CD4-positive, alpha-beta T cell treated with Interleukin-17A for 1 hour (primary cell): Measurements from ENCODE around the gene GPX4.

Source experiments
- DNase-seq: peaks from one replicate; pipeline ENCODE4 v3.0.0-alpha.2; 2020

Gene GPX4

GRCh38 chr19:1132552-1133383 is 29.0 kb downstream of the GPX4 start:
- DNase-seq = peak; percentile 45

GRCh38 chr19:1133471-1133929 is 29.7 kb downstream of the GPX4 start:
- DNase-seq = peak; percentile 91

- no peak for DNase-seq
Observed at GRCh38 chr19:1134431-1134830, 30.6 kb downstream of the GPX4 start.

- DNase-seq = no peak
Observed at GRCh38 chr19:1135454-1135853, 31.7 kb downstream of the GPX4 start.

DNA sequence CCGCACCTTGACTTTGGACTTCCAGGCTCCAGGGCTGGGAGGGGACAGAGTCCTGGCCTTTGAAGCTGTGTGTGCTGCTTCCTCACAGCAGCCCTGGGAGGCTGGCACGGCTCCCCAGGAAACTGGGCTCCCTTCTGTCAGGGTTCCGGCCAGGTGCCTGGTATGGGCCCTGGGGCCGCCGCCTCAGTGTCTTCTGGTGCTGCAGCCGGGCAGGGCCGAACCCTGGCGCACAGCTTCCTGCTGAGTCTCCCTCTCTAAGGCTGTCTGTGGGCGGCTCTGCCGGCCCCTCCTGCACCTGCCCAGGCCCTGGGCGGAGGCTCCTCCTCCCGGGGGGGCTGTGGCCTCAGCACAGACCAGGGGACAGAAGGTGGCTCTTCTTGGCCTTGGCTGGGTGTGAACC is 32.4 kb downstream of the GPX4 start:
- DNase-seq = no peak

GRCh38 chr19:1136621-1137317 is 33.0 kb downstream of the GPX4 start:
- no peak for DNase-seq

GRCh38 chr19:1138121-1138520 is 34.3 kb downstream of the GPX4 start:
- DNase-seq = no peak

- no peak for DNase-seq
Observed at GRCh38 chr19:1139126-1139525, 35.3 kb downstream of the GPX4 start.

- no peak for DNase-seq
Observed at GRCh38 chr19:1140272-1141027, 36.7 kb downstream of the GPX4 start.

- no peak for DNase-seq
Observed at GRCh38 chr19:1141944-1142343, 38.1 kb downstream of the GPX4 start.

GRCh38 chr19:1143828-1144399 is 40.1 kb downstream of the GPX4 start:
- no peak for DNase-seq

DNA sequence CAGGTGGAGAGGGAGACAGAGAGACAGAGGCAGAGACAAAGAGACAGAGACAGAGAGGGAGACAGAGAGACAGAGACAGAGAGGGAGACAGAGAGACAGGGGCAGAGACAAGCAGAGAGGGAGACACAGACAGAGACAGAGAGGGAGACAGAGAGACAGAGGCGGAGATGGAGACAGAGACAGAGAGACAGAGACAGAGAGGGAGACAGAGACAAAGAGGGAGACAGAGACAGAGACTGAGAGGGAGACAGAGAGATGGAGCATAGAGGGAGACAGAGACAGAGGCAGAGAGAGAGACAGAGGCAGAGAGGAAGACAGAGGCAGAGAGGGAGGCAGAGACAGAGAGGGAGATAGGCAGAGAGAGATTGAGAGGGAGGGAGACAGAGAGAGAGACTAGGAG is 40.9 kb downstream of the GPX4 start:
- no peak for DNase-seq

GRCh38 chr19:1145635-1146411 is 42.0 kb downstream of the GPX4 start:
- DNase-seq = no peak

DNA sequence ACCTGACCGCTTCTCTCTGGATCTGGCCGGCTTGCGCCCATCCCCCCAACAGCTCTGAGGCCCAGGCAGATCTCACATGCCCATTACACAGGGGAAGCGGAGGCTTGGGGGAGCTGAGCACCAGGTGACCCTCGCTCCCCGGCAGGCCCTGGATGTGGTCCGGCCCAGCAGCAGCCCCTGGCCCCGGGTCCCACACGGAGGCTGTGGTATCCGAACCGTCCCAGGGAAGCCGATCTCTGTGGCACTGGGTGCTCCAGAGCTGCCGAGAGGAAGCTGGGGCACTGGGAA is 42.6 kb downstream of the GPX4 start:
- no peak for DNase-seq

- DNase-seq = no peak
Observed at GRCh38 chr19:1146858-1147780, 43.3 kb downstream of the GPX4 start.

DNA sequence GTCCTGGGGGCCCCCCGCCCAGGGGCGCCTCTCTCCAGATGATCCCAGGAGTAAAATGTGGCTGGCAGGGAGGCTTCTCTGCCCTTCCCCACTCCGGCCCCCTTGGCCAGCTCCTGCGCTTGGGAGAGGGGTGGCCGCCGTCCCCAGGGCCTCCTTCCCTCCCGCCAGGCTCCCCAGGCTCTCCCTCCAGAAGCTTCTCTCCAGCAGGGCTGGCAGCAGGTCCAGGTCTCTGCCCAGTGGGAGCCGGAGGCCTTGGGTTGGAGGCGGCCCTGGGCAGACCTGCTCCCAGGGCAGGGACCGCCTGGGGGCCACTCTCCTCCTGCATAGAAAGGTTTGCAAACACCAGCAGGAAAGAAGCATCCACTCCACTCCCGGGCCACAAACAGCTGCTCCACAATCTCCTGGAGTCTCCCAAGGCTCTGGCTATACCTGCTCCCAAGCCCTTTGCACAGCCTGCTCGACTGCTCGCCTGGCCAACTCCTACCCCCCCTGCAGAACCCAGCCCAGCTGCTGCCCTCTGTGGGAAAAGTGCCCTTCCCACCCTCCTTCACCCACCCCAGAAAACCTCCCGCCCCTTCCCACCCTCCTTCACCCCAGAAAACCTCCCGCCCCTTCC is 44.2 kb downstream of the GPX4 start:
- DNase-seq = no peak

- no peak for DNase-seq
Observed at GRCh38 chr19:1149259-1150045, 45.7 kb downstream of the GPX4 start.

DNA sequence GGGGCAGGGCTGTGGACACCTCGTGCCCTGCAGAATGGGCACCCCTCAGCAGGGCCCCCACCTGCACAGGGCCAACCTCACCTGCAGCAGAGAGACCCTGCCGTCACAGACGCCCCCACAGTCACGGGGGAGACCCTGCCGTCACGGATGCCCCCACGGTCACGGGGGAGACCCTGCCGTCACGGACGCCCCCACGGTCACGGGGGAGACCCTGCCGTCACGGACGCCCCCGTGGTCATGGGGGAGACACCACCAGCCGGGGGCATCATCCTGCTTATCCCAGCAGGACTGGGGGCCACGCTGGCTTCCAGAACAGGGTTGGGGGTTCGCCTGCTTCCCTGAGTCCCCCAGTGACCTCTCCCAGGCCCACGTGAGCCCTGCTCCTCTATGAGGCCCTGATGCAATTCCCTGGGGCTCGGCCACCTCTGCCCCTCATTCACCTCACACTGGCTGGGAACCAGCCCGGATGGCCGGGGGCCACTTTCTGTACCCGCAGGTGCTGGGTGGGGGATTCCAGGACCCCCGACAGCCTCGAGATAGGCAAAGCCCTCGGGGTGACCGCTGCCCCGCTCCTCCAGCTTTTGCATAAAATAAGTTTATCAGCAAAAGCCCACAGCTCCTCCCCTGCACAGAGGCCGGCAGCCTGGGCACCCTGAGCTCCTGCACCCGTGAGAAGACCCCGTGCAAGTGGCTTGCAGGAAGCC is 46.7 kb downstream of the GPX4 start:
- DNase-seq = no peak

DNA sequence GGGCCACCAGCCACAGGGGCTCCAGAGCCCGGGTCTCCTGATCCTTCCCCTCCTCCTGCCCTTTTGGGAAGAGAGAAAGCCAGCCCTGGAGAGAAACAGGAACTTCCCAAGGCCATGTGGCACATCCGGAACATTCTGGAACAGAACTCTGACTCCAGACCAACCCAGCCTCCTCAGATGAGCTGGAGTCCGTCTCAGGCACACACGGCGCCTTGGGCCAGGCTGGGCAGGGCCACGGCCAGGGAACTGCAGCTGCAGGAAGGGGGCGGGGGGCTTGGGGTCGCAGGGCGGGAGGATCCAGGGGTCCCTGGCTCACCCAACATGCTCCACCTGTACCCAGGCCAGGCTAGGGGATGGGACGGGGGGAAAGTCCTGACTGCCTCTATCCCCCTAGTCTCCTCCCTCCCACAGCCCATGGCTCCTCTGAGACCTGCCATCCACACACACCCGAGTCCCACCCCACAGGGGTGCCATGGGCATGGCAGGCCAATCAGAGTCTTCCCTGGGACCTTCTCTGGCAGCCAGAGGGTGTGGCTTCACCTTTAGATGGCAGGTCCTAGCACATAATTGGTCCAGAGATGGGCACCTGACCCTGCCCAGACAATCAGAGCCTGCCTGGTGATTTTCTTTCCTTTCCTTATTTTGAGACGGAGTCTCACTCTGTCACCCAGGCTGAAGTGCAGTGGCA is 47.4 kb downstream of the GPX4 start:
- DNase-seq = no peak
